SU-DHL-6 (cell line): ENCODE data around the gene NAA15.

Source experiments
- EZH2phosphoT487 ChIP-seq: fragments of 200-600 bp; sonication (generic), shearing (Covaris generic); conservative IDR thresholded peaks from 2 replicates; pipeline ENCODE4 v1.6.1; 2018; ENCODE audit warnings: mild to moderate bottlenecking, antibody characterized with exemption, low read length, moderate library complexity, mixed read lengths
- TF ChIP-seq, protein P1 (sequence below): fragments of 200-600 bp; sonication (generic); IDR thresholded peaks from one replicate; pipeline ENCODE4 v1.5.1; 2017; ENCODE audit warnings: antibody characterized with exemption, mild to moderate bottlenecking, low read length, moderate library complexity; ENCODE audit not compliant: insufficient read depth, poor library complexity, severe bottlenecking

DNA sequence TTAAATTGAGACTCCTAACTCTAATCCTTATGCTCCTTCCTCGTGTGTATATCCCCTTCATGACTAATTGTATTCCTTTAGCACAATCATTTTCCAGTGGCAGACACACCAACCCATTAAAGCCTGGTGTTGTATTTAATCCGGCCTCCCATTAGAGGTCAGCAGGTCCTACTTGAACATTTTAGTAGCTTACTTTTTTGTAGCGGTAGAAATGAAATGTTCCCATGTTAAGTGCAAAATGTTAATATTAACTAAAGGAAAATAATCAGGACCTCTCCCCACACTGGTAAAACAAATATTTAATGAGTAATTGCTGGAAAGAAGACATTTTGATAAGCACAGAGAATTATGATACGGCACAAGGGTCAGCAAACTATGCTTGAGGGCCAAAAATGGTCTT is 156.0 kb downstream of the NAA15 start:
- TF ChIP-seq, protein P1, sequence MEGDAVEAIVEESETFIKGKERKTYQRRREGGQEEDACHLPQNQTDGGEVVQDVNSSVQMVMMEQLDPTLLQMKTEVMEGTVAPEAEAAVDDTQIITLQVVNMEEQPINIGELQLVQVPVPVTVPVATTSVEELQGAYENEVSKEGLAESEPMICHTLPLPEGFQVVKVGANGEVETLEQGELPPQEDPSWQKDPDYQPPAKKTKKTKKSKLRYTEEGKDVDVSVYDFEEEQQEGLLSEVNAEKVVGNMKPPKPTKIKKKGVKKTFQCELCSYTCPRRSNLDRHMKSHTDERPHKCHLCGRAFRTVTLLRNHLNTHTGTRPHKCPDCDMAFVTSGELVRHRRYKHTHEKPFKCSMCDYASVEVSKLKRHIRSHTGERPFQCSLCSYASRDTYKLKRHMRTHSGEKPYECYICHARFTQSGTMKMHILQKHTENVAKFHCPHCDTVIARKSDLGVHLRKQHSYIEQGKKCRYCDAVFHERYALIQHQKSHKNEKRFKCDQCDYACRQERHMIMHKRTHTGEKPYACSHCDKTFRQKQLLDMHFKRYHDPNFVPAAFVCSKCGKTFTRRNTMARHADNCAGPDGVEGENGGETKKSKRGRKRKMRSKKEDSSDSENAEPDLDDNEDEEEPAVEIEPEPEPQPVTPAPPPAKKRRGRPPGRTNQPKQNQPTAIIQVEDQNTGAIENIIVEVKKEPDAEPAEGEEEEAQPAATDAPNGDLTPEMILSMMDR = no peak
- TF ChIP-seq EZH2phosphoT487 = no peak
